Muscle of leg (tissue), 11 donors: Measurements from ENCODE around the gene ING3. TPM values are rescaled to one million over a fixed set of nuclear protein-coding genes. Genes with fewer than 3 reads are reported as not detected.

Experiments used
- DNase-seq: peaks from one replicate; pipeline ENCODE4 v3.0.0; 2013
- H3K27ac ChIP-seq: one replicate; pipeline ENCODE4 v1.5.1; 2013; ENCODE audit warnings: mild to moderate bottlenecking, low read length, control low read depth
- H3K27me3 ChIP-seq: one replicate; pipeline ENCODE4 v1.6.1; 2013; ENCODE audit warnings: low read length; ENCODE audit not compliant: control insufficient read depth, insufficient read depth
- H3K36me3 ChIP-seq: one replicate; pipeline ENCODE4 v1.6.1; 2013; ENCODE audit warnings: low read length; ENCODE audit not compliant: control insufficient read depth, insufficient read depth
- H3K4me1 ChIP-seq: one replicate; pipeline ENCODE4 v1.6.1; 2013; ENCODE audit warnings: low read length; ENCODE audit not compliant: control insufficient read depth, insufficient read depth
- H3K4me3 ChIP-seq: one replicate; pipeline ENCODE4 v1.5.1; 2013; ENCODE audit warnings: low read length, control low read depth
- H3K9me3 ChIP-seq: replicated peaks from 2 replicates; pipeline ENCODE4 v1.6.1; 2013; ENCODE audit warnings: low read depth, low read length; ENCODE audit not compliant: control insufficient read depth
- WGBS: methylation state at CpG from one replicate; pipeline ENCODE4 v1.1.5; 2013; ENCODE audit warnings: missing lambda C conversion rate; ENCODE audit not compliant: insufficient coverage; 5-methylcytosine and 5-hydroxymethylcytosine counted together
- polyA plus RNA-seq, 8 donors: library from polyadenylated mRNA; unstranded; fragments of 120-200 nt; gene quantifications; one replicate each; pipeline versions ENCODE4 v1.2.1 to v1.2.3, GENCODE V29; 2013; ENCODE audit warnings: inconsistent platforms in 1 of 8, low replicate concordance in 1 of 8; ENCODE audit not compliant: insufficient read length in 8 of 8, insufficient read depth in 1 of 8
- total RNA-seq: library from RNA; stranded (reverse); fragments of 120-200 nt; gene quantifications from one replicate; pipeline ENCODE4 v1.2.4, GENCODE V29; 2013

ING3 gene
- total and polyA plus RNA-seq, 9 donors = 13.4 to 19.1 (median 16.4) TPM

DNA sequence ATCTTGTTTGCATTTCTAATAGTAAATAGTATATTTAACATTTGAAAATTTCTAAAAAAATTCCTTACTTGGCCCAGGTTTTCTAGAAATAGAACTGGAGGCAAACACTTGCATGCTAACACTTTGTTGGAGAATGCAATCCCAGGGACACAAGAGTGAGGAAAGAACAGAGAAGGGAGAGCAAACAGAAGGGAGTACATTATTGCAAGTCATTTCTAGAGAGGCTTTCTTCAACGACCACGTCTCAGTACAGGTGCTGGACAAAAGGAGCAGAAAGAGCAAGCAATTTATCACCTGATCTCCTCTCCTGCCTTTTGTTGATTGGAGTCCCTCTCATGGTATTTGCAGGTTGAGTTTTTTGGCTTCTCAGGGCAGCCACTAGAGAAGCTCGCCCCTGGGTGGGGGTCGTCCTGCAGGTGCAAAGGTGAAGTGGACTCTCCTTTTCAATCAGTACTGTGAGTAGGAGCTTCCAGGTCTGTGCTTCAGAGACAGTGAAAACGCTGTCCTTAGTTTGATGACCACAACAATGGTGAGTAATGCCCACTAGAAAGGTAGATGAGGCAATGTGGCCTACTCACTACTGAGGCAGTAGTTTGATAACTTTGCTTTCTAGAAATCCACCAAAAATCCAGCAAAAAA is 43.1 kb downstream of the ING3 start:
- Histone ChIP-seq H3K4me1 (peaks cover 11% of the 10 kb centered on the region), H3K4me3 (no peak overlapping the region), H3K9me3 (no peaks in the 10 kb centered on the region), H3K27me3 (no peaks in the 10 kb centered on the region), H3K36me3 (no peaks in the 10 kb centered on the region), H3K27ac (peak overlapping the region; percentile 81)
- DNase-seq = no peak
- 88% methylated on average over 3 of the region's 5 CpGs for WGBS

- DNase-seq = no peak
- no peaks in the 10 kb centered on the region for H3K36me3 ChIP-seq
- H3K4me3 ChIP-seq = no peak overlapping the region
- no peaks in the 10 kb centered on the region for H3K9me3 ChIP-seq
- H3K4me1 ChIP-seq = peaks cover 7% of the 10 kb centered on the region
- H3K27me3 ChIP-seq = no peaks in the 10 kb centered on the region
- 79% methylated on average over 2 of the region's 5 CpGs for WGBS
- H3K27ac ChIP-seq = no peak overlapping the region
Observed at GRCh38 chr7:120994512-120995410, 44.2 kb downstream of the ING3 start.

GRCh38 chr7:120995654-120996053 is 45.1 kb downstream of the ING3 start:
- no peaks in the 10 kb centered on the region for H3K9me3 ChIP-seq
- DNase-seq = no peak
- H3K4me1 ChIP-seq = peaks cover 7% of the 10 kb centered on the region
- H3K27ac ChIP-seq = no peak overlapping the region
- H3K4me3 ChIP-seq = no peak overlapping the region
- H3K27me3 ChIP-seq = no peaks in the 10 kb centered on the region
- no peaks in the 10 kb centered on the region for H3K36me3 ChIP-seq
- 100% methylated on average over 2 of the region's 2 CpGs for WGBS

DNA sequence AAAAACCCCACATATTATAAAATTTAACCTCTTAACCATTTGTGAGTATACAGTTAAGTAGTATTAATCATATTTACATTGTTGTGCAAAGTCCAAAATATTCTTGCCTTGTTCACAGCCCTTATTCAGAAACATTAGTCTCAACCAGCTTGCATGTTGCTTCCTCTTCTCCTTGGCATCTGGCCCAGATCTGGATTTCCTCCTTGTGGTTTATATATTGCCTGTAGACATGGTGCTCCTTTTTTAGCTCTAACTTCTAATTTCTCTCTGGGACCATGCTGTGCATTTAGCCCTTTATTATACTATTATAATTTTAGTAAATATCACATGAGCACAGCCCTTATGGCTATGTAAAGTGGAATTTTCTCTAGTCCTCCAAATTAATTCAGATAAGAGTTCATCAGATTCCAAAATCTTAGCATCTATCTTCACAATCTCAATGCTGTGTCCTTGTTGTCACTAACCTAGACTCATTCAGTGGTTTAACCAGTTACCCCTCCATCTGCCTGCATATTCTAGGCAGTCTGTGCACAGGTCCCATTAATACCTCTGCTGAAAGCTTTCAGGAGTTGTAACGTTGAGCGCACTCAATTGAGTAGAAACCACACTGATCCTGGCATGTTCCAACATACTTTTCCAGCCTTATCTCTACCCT is 45.9 kb downstream of the ING3 start:
- WGBS = 96% methylated on average over 2 of the region's 2 CpGs
- Histone ChIP-seq H3K9me3 (no peaks in the 10 kb centered on the region), H3K4me3 (no peak overlapping the region), H3K27me3 (no peaks in the 10 kb centered on the region), H3K27ac (no peak overlapping the region), H3K4me1 (peaks cover 7% of the 10 kb centered on the region), H3K36me3 (no peaks in the 10 kb centered on the region)
- DNase-seq = peak; percentile 94

DNA sequence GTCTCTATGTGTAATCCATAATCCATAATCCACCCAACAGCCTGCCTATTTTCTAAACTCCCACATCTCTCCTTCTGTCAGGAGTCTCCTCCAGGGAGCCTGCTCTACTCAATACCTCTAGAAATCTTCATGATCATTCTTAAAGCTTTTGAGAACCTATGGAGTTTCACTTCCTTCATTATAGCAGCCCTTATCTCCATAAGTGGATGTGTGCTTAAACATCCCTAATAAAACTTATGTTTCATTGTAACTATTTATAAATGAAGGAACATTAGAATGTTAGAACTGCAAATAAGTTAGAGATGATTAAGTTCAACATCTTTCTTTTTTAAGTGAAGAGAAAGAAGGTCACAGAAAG is 46.4 kb downstream of the ING3 start:
- Histone ChIP-seq H3K27ac (no peak overlapping the region), H3K4me1 (peaks cover 7% of the 10 kb centered on the region)

GRCh38 chr7:120997882-120998474 is 47.4 kb downstream of the ING3 start:
- 82% methylated on average over 4 of the region's 7 CpGs for WGBS
- peak; percentile 68 for DNase-seq
- Histone ChIP-seq H3K4me3 (no peak overlapping the region), H3K27ac (no peak overlapping the region), H3K9me3 (no peaks in the 10 kb centered on the region), H3K4me1 (peaks cover 7% of the 10 kb centered on the region), H3K36me3 (no peaks in the 10 kb centered on the region), H3K27me3 (no peaks in the 10 kb centered on the region)

More for the DNA sequence above, 46.4 kb downstream of the ING3 start:
- H3K36me3 ChIP-seq = no peaks in the 10 kb centered on the region
- no peaks in the 10 kb centered on the region for H3K9me3 ChIP-seq
- no peak overlapping the region for H3K4me3 ChIP-seq
- no peak for DNase-seq
- no peaks in the 10 kb centered on the region for H3K27me3 ChIP-seq

GRCh38 chr7:120998520-120998919 is 47.9 kb downstream of the ING3 start:
- Histone ChIP-seq H3K36me3 (no peaks in the 10 kb centered on the region), H3K27me3 (no peaks in the 10 kb centered on the region), H3K4me1 (peaks cover 9% of the 10 kb centered on the region), H3K9me3 (no peaks in the 10 kb centered on the region), H3K27ac (no peak overlapping the region), H3K4me3 (no peak overlapping the region)
- DNase-seq = no peak
- no CpG with 5 or more reads among the region's 1 CpG for WGBS

- Histone ChIP-seq H3K4me3 (no peak overlapping the region), H3K9me3 (no peaks in the 10 kb centered on the region), H3K36me3 (no peaks in the 10 kb centered on the region), H3K27me3 (no peaks in the 10 kb centered on the region), H3K27ac (no peak overlapping the region), H3K4me1 (peaks cover 7% of the 10 kb centered on the region)
- no peak for DNase-seq
- no CpG with 5 or more reads among the region's 2 CpGs for WGBS
Observed at GRCh38 chr7:120998996-120999565, 48.5 kb downstream of the ING3 start.

- no peaks in the 10 kb centered on the region for H3K36me3 ChIP-seq
- no peaks in the 10 kb centered on the region for H3K27me3 ChIP-seq
- peak overlapping the region; percentile 43 for H3K27ac ChIP-seq
- no CpG with 5 or more reads among the region's 9 CpGs for WGBS
- DNase-seq = peak; percentile 89
- H3K4me3 ChIP-seq = no peak overlapping the region
- H3K9me3 ChIP-seq = no peaks in the 10 kb centered on the region
- H3K4me1 ChIP-seq = peaks cover 11% of the 10 kb centered on the region
Observed at GRCh38 chr7:121000081-121000983, 49.8 kb downstream of the ING3 start.
